ENCODE results near the gene ABCA4. TPM values are rescaled to one million over a fixed set of nuclear protein-coding genes. Genes with fewer than 3 reads are reported as not detected.
"Not testable (repeated sequence)": the region's sequence is repeated elsewhere in the genome, so short reads cannot be mapped to it uniquely, and the experiment has no call there.

Gene ABCA4
- total RNA-seq, 1 donor from 2014 or later: 0.25 TPM

GRCh38 chr1:94011709-94012595 lies 109.0 kb downstream of the ABCA4 start:
- intact Hi-C loops (cut with micrococcal nuclease): no loop called here

- intact Hi-C loops (cut with micrococcal nuclease): no loop called here
Observed at GRCh38 chr1:94011129-94011528, 109.8 kb downstream of the ABCA4 start.

- intact Hi-C loops (cut with micrococcal nuclease): no loop called here
Observed at GRCh38 chr1:94009304-94009703, 111.6 kb downstream of the ABCA4 start.

- intact Hi-C loops (cut with micrococcal nuclease): no loop called here
Observed at GRCh38 chr1:94006604-94007003, 114.3 kb downstream of the ABCA4 start.

DNA sequence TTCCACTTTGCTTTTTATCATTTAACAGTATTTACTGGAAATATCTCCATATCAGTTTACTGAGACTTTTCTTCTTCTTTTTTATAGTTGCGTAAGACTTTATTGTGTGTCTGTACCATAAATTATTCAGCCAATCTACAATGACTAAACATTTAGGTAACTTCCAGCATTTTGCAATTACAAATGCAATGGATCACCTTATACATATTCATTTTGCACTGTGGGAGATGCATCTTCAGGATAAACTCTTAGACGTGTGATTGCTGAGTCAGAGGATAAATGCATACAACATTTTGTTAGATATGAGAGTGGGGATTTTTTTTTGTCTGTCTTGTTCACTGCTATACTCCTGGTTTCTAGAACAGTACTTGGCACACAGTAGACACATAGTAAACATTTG lies 116.0 kb downstream of the ABCA4 start:
- intact Hi-C loops (cut with micrococcal nuclease): no loop called here

DNA sequence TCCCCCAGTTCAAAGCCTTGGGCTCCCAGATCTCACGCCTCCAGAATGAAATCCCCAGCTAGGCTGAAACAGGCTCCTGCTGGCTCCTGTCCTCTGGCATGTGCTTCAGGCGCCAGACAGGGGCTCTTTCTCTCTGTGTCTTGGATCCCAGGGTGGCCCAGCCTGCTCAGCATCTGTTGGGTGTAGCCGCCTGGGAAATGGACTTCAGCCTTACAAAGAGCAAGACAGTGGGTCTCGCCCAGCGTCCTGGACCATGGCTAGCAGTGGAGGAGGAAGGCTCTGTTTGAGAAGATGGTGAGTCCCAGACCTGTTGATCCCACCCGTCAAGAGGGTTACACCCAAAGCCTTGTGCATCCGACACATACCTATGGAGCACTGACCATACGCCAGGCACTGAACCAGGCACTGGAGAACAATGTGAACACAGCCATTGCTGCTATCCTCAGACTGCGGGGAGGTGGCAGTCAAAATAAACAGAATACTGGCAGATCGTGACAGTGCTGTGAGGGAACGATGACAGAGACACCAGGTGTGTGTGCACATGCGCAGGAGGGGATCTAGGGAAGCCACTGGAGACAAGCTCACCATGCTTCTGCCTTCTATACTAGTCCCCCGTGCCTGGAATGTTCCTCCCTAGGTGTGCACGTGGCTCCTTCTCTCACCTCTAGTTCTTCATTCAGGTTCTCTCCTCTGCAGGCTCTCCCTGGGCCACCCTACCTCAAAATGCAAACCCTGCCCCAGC lies 118.7 kb downstream of the ABCA4 start:
- intact Hi-C loops (cut with micrococcal nuclease): no loop called here

GRCh38 chr1:94001397-94002045 lies 119.4 kb downstream of the ABCA4 start:
- intact Hi-C loops (cut with micrococcal nuclease): no loop called here

- intact Hi-C loops (cut with micrococcal nuclease): no loop called here
Observed at GRCh38 chr1:94000510-94001282, 120.3 kb downstream of the ABCA4 start.

GRCh38 chr1:93999840-94000415 lies 121.0 kb downstream of the ABCA4 start:
- intact Hi-C loops (cut with micrococcal nuclease): no loop called here

GRCh38 chr1:93998532-93998931 lies 122.4 kb downstream of the ABCA4 start:
- intact Hi-C loops (cut with micrococcal nuclease): not testable (repeated sequence)

GRCh38 chr1:93997756-93998155 lies 123.2 kb downstream of the ABCA4 start:
- intact Hi-C loops (cut with micrococcal nuclease): no loop called here

DNA sequence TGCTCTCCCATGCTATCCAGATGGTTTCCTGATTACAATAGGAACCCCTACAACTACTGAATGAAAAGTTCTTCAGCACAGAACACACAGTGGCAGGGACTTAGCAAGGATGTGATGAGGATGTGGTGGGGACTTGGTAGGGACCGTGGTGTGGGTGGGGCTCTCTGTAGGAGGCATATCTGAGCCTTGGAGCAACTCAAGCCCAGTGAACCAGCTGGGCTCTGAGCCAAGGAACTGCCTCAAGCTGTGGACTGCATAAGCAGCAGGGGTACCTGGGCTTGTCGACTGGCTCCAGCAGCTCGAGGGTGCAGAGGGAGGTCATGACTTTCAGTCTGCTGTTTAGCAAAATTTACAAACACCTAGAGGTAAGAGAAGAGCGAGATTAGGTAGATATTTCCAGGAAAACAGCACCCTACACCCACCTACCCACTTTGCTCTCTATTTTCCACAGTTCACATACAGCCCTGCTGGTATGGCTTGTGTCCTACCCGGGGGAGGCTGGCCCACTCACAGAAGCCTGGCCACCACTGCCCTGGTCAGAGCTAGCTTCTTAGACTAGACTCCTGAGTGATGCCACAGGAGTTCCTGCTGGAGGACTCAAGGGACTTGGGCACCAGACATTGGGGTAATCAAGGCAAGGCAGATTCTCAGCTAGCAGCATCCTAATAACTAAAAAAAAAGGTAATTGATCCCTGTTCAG lies 125.0 kb downstream of the ABCA4 start:
- intact Hi-C loops (cut with micrococcal nuclease): no loop called here

DNA sequence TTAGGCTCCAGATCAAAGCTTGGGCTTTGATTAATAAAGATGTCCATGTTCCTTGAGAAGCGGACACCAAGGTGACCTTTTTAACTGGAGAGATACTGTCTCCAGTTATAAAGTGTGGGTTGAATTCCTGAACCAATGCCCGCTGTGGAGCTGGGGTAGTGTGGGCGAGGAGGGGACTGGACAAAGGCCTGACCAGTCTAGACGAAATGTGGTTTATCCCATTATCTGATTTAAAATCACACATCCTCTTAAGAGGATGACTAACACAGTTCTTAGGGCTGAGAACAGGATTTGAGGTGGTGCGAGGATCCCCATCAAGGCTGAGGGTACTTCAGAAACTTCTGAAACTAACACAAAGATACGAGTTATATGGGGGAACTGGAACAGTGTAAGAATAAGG lies 127.2 kb downstream of the ABCA4 start:
- intact Hi-C loops (cut with micrococcal nuclease): no loop called here

DNA sequence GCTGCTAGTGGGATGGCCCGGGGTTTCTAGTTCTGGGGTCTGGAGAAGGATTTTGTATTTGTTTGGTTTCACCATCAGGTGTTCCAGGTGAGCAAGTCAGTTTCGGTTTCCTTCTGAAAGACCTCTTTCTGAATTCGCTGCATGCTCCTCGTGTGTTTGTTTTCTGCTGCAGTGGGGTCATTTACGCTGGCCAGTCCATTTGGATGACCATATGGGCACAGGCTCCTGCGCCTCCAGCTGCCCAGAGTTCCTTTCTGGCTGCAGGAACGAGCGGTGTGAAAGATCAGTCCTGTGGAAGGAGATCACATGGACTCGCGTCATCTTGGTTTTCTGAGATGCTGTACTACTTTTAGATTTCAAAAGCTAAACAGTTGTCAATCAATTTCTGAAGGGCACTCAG lies 128.0 kb downstream of the ABCA4 start:
- intact Hi-C loops (cut with micrococcal nuclease): no loop called here

GRCh38 chr1:93992190-93992589 lies 128.8 kb downstream of the ABCA4 start:
- intact Hi-C loops (cut with micrococcal nuclease): no loop called here

- intact Hi-C loops (cut with micrococcal nuclease): no loop called here
Observed at GRCh38 chr1:93991271-93991670, 129.7 kb downstream of the ABCA4 start.

- intact Hi-C loops (cut with micrococcal nuclease): not testable (repeated sequence)
Observed at GRCh38 chr1:93990477-93990876, 130.5 kb downstream of the ABCA4 start.

DNA sequence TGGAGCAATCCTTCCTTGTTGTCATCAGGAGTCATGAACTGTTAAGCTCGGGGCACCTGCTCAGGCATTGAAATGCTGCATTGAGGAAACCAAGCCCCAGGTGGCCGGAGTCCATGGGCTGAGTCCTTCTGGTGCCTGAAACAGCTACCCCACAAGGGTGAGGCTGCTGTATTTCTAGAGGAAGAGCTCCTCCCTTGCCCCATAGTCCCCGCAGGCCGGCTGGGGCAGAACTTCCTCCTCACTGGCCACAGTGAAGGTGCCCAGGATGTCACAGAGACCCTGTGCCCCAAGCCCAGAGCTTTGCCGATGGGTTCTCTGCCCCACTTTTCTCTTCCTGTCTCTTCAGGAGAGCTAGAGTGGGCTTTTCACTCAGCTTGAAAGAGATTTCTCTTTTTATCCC lies 130.9 kb downstream of the ABCA4 start:
- intact Hi-C loops (cut with micrococcal nuclease): no loop called here

DNA sequence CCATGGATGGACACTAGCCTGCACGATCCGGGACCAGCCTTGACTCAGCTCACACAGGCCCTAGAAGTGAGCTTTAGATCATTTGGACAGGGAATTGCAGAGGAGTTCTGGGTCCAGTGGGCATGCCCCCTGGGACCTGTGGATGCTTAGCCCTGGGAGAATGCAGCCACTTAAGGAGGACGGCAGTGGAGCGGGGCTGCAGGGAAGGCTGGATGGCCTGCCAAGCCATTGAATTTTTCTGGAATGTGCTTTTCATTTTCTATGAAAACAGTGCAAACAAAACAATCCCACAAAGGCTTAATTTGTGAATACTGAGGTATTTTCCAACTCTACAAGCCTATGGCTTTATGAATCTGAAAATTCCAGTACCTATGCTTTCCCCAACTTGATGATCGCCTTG lies 131.3 kb downstream of the ABCA4 start:
- intact Hi-C loops (cut with micrococcal nuclease): no loop called here

DNA sequence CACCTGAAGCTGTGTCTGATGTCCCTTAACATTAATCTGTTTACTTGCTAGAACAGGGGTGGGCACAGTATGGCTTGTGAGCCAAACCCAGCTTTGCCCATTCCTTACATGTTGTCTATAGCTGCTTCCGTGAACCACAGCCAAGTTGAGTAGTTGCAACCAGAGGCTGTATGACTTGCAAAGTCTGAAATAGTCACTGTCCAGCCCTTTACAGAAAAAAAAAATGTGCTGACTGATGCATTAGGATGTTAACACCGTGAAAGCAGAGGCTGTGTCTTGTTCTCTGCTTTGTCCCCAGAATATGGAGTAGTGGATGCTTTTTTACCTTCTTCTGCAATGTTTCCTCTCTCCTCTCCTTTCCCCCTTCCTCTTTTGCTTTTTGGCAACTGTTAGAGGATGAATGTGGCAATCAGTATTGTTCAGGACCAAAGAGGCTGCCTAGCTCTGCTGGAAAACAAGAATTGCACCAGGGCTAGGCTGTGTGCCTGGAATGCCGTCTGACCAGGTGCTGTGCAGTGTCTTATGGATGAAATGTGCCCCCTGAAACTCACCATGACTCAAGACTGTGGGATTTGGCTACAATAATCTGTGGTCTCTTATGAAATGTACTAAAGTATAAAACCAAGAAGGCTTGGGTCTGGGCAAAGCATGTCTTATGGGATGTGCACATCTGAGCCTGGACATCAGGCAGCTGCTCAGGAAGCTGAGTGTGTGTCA lies 132.2 kb downstream of the ABCA4 start:
- intact Hi-C loops (cut with micrococcal nuclease): no loop called here

All from T-helper 1 cell treated with Interleukin-12 subunit alpha and Interleukin-12 subunit beta and Interleukin-4 antibody, amounts not matched to agents 30 ng/mL and 1 ng/mL, for 36 hours (primary cell).